Gastrocnemius medialis (tissue), 4 donors: ENCODE data around the gene C2orf49.

Experiments used
- CTCF ChIP-seq, 5 experiments: fragments of 450-650 bp in 3 of 5; fragments of 200-600 bp in 2 of 5; sonication (generic) in 2 of 5; IDR thresholded peaks in 4 of 5; conservative IDR thresholded peaks in 1 of 5; 1 replicate in 4 of 5; 2 replicates in 1 of 5; pipeline ENCODE4 v1.5.1; 2016 to 2019; ENCODE audit warnings: antibody characterized with exemption in 5 of 5, mild to moderate bottlenecking in 3 of 5, moderate library complexity in 3 of 5
- POLR2A ChIP-seq, 2 donors: fragments of 450-650 bp; IDR thresholded peaks; one replicate each; pipeline ENCODE4 v1.6.1; 2017; ENCODE audit warnings: antibody characterized with exemption in 2 of 2, mild to moderate bottlenecking in 2 of 2, moderate library complexity in 2 of 2

- TF ChIP-seq POLR2A (IDR thresholded peaks at IDR 0.05) (peak; percentile 30 to 33), CTCF (IDR thresholded peaks at IDR 0.05 in 4 of 5, conservative IDR thresholded peaks at IDR 0.05 in 1 of 5) (no peak)
Observed at GRCh38 chr2:105329561-105330495, 7.5 kb upstream of the C2orf49 start, which contains the start of gene TGFBRAP1.
